Measurements from ENCODE around the gene WWOX. TPM values are rescaled to one million over a fixed set of nuclear protein-coding genes. Genes with fewer than 3 reads are reported as not detected.

WWOX gene
- total and polyA plus RNA-seq, 2 of the 13 experiments (the other 11 are each of a cell fraction or from before 2014, with no cell fraction given), result 9.1 to 37.4 TPM

- TF ChIP-seq, protein P1, sequence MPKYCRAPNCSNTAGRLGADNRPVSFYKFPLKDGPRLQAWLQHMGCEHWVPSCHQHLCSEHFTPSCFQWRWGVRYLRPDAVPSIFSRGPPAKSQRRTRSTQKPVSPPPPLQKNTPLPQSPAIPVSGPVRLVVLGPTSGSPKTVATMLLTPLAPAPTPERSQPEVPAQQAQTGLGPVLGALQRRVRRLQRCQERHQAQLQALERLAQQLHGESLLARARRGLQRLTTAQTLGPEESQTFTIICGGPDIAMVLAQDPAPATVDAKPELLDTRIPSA (CRISPR knock-in tag; IDR thresholded peaks at IDR 0.05; ENCODE audit: borderline replicate concordance), result no peak
- TF ChIP-seq MIXL1 (CRISPR knock-in tag; IDR thresholded peaks at IDR 0.05) (no peak), SRSF9 (IDR thresholded peaks at IDR 0.05; ENCODE audit: borderline replicate concordance, insufficient read depth, low read depth, low read length, poor library complexity, severe bottlenecking) (no peak), REPIN1 (CRISPR knock-in tag; IDR thresholded peaks at IDR 0.05; ENCODE audit: borderline replicate concordance, low read depth) (no peak), ZBTB3 (CRISPR knock-in tag; IDR thresholded peaks at IDR 0.05; ENCODE audit: borderline replicate concordance, low read depth) (no peak), HMGA1 (CRISPR knock-in tag; conservative IDR thresholded peaks at IDR 0.05) (no peak), ZNF816 (CRISPR knock-in tag; IDR thresholded peaks at IDR 0.05; ENCODE audit: borderline replicate concordance) (no peak), SIX1 (CRISPR knock-in tag; IDR thresholded peaks at IDR 0.05; ENCODE audit: borderline replicate concordance) (peak; percentile 60; the same call in 1 of the 2 replicates), ZNF101 (CRISPR knock-in tag; IDR thresholded peaks at IDR 0.05; ENCODE audit: borderline replicate concordance, low read depth) (no peak), POLR2G (IDR thresholded peaks at IDR 0.05; ENCODE audit: low read depth, low read length) (no peak), ZNF879 (CRISPR knock-in tag; IDR thresholded peaks at IDR 0.05) (no peak), ZNF841 (CRISPR knock-in tag; IDR thresholded peaks at IDR 0.05; ENCODE audit: borderline replicate concordance) (no peak), IRF2 (CRISPR knock-in tag; IDR thresholded peaks at IDR 0.05) (0 out of 2 replicates have a peak, but pooled peaks have one; percentile 44), DDIT3 (CRISPR knock-in tag; IDR thresholded peaks at IDR 0.05) (no peak), ZBTB7B (CRISPR knock-in tag; IDR thresholded peaks at IDR 0.05) (no peak), GATA4 (IDR thresholded peaks at IDR 0.05; ENCODE audit: borderline replicate concordance, low read depth) (no peak), AKAP8 (CRISPR knock-in tag; IDR thresholded peaks at IDR 0.05) (no peak), ZNF761 (CRISPR knock-in tag; conservative IDR thresholded peaks at IDR 0.05) (no peak), ZNF263 (CRISPR knock-in tag; IDR thresholded peaks at IDR 0.05) (no peak)
- TF ChIP-seq, protein P2, sequence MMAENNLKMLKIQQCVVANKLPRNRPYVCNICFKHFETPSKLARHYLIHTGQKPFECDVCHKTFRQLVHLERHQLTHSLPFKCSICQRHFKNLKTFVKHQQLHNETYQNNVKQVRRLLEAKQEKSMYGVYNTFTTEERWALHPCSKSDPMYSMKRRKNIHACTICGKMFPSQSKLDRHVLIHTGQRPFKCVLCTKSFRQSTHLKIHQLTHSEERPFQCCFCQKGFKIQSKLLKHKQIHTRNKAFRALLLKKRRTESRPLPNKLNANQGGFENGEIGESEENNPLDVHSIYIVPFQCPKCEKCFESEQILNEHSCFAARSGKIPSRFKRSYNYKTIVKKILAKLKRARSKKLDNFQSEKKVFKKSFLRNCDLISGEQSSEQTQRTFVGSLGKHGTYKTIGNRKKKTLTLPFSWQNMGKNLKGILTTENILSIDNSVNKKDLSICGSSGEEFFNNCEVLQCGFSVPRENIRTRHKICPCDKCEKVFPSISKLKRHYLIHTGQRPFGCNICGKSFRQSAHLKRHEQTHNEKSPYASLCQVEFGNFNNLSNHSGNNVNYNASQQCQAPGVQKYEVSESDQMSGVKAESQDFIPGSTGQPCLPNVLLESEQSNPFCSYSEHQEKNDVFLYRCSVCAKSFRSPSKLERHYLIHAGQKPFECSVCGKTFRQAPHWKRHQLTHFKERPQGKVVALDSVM (CRISPR knock-in tag; IDR thresholded peaks at IDR 0.05), result no peak
- TF ChIP-seq, protein P3, sequence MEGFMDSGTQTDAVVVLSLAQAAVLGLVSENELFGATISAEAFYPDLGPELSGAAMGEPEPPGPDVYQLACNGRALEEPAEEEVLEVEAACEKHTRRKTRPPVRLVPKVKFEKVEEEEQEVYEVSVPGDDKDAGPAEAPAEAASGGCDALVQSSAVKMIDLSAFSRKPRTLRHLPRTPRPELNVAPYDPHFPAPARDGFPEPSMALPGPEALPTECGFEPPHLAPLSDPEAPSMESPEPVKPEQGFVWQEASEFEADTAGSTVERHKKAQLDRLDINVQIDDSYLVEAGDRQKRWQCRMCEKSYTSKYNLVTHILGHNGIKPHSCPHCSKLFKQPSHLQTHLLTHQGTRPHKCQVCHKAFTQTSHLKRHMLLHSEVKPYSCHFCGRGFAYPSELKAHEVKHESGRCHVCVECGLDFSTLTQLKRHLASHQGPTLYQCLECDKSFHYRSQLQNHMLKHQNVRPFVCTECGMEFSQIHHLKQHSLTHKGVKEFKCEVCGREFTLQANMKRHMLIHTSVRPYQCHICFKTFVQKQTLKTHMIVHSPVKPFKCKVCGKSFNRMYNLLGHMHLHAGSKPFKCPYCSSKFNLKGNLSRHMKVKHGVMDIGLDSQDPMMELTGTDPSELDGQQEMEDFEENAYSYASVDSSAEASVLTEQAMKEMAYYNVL (CRISPR knock-in tag; IDR thresholded peaks at IDR 0.05; ENCODE audit: borderline replicate concordance), result no peak
- TF ChIP-seq, protein P4, sequence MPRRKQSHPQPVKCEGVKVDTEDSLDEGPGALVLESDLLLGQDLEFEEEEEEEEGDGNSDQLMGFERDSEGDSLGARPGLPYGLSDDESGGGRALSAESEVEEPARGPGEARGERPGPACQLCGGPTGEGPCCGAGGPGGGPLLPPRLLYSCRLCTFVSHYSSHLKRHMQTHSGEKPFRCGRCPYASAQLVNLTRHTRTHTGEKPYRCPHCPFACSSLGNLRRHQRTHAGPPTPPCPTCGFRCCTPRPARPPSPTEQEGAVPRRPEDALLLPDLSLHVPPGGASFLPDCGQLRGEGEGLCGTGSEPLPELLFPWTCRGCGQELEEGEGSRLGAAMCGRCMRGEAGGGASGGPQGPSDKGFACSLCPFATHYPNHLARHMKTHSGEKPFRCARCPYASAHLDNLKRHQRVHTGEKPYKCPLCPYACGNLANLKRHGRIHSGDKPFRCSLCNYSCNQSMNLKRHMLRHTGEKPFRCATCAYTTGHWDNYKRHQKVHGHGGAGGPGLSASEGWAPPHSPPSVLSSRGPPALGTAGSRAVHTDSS (CRISPR knock-in tag; conservative IDR thresholded peaks at IDR 0.05), result no peak
Observed at GRCh38 chr16:78460428-78460827, 361.0 kb downstream of the WWOX start (continued).
